NCI-H2196 (cell line): ENCODE results near the gene LRP11.
"Not testable (repeated sequence)": the region's sequence is repeated elsewhere in the genome, so short reads cannot be mapped to it uniquely, and the experiment has no call there.

Experiments used
- DNase-seq: peaks from one replicate; lab custom pipeline; 2025; ENCODE audit not compliant: unreplicated experiment; lab: John Stamatoyannopoulos, UW

The LRP11 gene

DNA sequence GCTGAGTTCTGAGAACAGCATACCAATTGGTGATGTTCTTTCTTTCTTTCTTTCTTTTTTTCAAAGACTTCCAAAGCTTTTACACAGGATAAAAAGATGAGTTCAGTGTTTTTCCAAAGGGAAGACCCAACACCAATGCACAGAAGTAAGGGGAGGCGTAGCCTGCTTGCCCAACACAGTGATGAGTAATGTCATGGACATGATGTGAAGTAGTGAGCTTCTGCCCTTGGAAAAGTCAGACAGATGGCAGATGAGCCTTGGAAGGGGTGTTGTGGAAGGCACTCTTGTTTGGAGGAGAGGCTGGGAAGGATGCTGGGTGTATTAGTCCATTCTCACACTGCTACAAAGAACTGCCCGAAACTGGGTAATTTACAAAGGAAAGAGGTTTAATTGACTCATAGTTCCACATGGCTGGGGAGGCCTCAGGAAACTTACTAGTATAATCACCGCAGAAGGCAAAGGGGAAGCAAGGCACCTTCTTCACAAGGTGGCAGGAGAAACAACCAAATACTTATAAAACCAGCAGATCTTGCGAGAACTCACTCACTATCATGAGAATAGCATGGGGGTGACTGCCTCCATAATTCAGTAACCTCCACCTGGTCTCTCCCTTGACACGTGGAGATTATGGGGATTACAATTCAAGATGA lies 12.6 kb downstream of the LRP11 start:
- DNase-seq, result no peak

DNA sequence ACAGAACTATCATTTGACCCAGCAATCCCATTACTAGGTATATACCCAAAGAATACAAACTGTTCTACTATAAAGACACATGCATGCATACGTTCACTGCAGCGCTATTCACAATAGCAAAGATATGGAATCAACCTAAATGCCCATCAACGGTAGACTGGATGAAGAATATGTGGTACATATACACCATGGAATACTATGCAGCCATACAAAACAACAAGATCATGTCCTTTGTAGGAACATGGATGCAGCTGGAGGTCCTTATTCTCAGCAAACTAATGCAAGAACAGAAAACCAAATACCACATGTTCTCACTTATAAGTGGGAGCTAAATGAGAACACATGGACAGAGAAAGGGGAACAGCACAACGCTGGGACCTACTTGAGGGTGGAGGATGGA lies 15.8 kb downstream of the LRP11 start:
- DNase-seq, result not testable (repeated sequence)

DNA sequence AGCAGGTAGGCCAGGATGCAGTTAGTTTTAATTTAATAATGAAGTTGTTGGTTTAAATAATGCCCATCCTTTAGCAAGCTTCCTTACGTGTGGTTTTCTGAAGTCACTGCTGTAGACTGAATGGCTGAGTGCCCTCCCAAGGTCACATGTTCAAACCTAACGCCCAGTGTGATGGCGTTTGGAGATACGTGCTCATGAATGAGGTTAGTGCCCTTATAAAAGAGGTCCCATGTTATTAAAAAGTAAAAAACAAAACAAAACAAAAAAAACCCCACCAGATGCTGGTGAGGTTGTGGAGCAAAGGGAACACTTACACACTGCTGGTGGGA lies 16.3 kb downstream of the LRP11 start:
- DNase-seq, result no peak

DNA sequence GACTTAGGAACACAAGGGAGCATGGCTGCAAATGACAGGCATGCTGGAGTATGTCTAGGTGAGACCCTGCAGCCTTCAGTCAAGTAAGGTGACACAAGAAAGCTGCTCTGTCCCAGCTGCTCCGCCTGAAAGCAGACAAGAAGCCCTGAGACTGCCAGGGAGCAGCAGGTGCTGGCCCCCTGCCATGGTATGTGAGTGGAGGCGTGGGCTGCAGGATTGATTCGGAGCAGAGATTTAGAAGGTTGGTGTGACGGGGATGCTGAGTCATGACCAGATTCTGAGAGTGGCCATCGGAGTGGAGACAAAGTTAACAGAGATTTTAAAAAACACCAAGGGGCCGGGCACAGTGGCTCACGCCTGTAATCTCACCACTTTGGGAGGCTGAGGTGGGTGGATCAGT lies 17.8 kb downstream of the LRP11 start:
- no peak for DNase-seq

DNA sequence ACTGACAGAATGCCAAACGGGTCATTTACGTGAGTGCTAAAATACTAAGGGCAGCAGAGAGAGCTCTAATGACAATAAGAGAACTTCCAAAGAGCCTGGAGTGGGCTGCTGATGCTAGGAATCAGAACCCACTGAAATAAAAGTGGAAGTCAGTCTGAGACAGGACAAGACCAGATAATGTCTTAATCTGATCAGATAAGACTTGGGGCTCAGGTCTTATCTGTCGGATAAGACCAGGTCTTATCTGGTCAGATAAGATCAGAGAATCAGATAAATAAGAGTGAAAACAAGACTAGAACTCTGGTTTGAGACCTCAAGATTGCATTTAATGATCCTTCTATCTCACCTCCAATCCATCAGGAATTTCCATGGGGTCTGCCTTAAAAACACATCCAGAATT lies 18.6 kb downstream of the LRP11 start:
- DNase-seq, result no peak

DNA sequence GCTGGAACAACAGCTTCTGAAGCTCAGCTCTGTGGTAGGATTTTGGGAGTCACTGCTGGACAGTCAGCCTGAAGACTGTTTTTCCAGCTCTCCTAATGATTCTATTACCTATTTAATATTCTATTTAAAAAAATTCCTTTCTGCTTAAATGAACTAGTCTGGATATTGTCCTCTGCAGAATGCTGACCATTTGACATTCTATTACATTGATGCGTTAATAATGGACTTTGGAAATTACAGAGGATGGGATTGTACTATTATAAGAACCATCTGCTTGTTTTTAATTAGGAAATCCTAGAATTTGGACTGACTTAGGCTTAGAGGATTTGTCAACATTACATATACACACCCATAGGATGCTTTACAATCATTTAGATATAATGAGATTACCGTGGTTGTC lies 19.7 kb downstream of the LRP11 start:
- no peak for DNase-seq

DNA sequence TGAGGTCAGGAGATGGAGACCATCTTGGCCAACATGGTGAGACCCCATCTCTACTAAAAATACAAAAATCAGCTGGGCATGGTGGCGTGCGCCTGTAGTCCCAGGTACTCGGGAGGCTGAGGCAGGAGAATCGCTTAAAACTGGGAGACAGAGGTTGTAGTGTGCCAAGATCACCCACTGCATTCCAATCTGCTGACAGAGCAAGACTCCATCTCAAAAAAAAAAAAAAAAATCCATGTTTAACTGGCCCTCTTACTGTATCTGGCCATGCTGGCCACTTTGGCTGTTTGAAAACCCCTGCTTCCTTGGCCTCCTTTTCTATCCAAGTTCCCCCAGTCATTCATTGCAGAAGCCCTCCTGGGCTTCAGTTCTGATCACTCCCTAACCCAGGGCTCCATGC lies 20.1 kb downstream of the LRP11 start:
- not testable (repeated sequence) for DNase-seq

DNA sequence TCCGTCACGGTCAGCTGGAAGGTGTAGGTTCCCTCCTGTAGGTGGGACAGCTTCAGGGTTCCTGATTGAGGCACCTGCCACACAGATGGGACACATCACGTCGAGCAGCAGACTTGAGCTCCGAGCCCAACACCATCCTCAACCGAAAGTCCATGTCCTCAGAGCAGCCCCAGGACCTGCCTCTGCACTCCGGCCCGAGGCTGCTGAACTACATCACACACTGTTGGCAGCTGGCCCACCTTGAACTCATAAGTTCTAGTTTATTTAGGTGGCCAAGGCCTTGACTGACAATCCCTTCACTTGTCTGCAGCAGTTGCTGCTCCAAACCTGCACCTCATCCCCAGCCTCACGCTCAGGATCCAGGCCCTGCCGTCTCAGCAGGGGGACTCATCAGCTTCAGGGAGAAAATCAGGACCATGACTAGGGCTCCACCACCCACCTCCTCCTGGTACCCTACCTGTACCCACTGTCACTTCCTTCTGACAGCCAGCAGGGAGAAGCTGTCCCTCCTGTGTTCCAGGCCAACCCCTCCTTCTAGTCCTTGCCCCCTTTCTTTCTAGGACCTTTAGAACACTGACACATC lies 21.0 kb downstream of the LRP11 start:
- DNase-seq, result no peak

DNA sequence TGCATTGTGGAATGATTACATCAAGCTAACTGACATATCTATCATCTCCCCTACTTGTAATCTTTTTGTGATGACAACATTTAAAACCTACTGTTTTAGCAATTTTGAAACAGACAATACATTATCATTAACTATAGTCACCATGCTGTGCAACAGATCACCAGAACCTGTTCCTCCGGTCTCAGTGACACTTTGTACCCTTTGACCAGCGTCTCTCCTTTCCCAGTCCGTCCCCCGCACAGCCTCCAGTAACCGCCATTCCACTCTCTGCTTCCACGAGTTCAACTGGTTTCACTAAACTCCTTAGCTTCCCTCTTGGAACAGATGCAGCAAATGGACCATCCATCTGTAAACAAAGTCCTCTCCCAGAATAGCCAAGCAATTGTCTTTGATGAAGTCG lies 21.8 kb downstream of the LRP11 start:
- no peak for DNase-seq

DNA sequence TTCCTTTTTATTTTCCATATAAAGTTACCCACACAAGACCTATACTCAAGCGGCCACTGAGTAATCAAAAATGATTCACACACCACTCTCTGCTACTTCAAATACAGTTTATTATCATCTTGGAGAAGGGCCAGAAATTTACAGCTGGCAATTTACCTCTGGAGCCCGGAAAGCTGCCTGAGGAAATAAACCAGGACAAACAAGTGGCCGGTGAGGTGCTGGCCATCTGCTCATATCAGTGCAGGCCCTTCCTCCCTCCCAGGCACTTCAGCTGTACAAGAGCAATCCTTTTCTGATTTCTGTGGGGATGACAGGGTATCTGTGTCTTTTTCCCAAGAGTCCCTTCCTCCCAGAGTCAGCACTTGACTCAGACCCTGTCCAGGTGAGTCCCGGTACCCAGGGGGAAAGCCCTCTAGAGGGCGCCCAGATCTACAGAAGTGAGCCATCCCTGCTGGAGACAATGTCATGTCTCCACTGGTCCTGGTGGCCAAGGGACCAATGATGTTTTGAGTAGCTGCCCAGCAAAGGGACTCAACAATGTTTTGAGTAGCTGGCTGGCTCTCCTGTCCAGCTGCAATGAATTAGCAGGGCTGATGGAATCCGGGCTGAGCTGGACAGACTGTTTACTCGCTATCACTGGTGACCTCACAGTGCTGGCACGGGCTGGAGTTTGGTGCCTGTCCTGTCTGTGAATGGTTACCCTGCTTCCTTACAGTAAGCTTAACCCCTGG lies 23.6 kb downstream of the LRP11 start:
- peak; percentile 92 for DNase-seq

DNA sequence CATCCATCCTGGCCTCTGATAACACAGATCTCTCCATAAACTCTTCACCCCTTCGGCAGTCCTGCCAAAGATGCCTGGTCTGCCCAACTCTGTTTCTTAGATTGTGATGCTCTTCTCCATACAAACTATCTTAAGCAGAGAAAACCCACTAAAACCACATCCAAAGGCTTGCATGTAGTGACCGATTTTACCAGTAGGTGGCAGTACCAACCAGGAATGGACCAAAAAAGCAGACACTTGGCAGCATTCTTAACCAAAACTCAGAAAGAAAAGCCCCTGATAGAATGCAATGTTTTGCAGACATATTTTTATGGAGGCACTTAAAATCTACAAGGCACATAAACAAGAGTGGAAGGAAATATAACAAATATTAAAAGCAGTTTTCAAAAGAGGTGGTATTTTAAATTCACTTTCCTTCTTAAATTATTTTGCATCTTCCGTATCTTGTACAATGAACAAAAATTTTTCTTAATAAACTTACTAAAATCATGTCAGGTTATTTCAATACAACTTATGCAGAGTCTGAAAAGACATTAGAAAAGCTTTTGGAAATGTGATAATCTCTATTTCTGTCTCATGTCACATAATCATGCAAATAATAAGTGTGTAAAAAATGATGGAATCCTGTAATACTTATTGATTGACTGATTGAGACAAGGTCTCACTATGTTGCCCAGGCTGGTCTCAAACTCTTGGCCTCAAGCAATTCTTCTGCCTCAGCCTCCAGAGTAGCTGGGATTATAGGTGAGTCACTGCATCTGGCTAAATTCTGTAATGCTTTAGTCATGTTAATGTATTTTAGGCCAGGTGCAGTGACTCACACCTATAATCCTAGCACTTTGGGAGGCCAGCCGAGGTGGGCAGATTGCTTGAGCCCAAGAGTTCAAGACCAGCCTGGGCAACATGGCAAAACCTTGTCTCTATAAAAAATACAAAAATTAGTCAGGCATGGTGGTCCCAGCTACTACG lies 29.4 kb downstream of the LRP11 start:
- peak; percentile 73 for DNase-seq

DNA sequence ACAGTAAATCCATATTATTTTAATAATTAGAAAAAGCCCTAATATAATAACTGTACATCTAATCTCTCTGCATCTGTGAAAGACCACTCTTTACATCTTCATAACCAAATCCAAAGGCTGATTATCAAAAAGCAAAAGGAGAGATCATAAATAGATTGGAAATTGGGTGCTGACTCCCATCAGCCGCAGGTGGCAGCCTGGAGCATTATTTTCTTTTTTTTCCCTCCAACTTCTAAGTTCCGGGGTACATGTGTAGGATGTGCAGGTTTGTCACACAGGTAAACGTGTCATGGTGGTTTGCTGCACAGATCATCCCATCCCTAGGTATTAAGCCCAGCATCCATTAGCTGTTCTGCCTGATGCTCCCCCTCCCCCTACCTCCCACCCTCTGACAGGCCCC lies 30.5 kb downstream of the LRP11 start:
- no peak for DNase-seq

DNA sequence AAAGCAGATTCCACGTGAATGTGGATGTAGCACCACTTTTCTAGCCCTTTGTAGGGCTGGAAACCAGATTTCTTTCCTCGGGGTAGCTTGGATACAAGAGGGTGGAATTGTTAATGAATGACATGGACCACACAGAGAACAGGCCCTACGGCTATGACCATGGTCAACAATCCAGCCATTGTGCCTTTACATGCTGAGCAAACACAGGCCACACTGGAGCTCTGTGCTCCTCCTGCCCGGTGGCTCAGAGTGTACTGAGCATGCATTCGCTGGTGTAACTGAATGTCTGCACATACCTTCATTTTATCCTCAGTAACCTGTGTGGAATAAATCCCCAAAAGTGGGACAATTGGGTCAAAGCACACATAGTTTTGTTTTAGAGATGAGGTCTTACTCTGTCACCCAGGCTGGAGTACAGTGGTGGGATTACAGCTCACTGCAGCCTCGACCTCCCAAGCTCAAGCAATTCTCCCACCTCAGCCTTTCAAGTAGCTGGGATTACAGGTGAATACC lies 32.8 kb downstream of the LRP11 start:
- no peak for DNase-seq

DNA sequence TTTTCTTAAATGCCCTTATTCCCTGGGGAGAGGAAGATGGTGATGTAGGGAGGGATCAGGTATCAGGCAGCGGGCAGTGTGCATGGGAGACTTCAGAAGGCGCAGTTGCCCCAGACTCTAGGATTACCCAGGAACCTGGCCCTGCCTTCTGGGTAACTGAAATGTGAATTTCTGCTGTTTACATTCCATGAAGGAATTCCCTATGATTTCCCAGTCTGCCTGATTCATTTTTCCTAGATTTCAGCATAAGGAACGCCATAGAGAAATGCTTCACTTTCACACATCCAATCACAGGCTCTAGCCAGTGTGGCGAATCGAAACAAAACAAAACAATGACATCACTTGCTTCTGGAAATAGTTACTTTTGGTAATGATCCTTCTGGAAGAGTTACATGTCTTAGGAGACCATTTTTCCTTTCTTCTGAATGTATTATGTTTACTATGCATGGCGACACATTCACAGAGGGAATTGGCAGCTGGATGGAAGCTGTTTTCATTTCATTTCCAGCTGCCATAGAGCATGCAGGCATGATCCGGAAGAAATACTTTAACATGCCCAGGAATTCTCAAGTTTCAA lies 33.3 kb downstream of the LRP11 start:
- no peak for DNase-seq

DNA sequence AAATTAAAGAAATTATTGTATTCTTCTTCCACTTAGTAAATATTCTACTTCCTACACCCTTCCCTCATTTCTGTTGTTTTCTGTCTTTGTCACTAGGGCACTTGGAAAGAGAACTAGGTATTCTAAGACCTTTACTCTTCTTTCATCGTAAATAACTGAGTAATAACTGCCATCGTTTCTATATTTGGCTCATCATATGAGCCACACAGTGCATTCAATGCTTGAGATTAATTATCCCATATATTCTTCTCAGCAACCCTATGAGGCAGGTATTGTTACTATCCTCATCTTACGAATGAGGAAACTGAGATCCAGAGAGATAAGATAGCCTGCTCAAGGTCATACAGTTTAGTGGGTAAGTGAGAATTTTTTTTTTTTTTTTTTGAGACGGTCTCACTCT lies 38.9 kb downstream of the LRP11 start:
- DNase-seq, result no peak

DNA sequence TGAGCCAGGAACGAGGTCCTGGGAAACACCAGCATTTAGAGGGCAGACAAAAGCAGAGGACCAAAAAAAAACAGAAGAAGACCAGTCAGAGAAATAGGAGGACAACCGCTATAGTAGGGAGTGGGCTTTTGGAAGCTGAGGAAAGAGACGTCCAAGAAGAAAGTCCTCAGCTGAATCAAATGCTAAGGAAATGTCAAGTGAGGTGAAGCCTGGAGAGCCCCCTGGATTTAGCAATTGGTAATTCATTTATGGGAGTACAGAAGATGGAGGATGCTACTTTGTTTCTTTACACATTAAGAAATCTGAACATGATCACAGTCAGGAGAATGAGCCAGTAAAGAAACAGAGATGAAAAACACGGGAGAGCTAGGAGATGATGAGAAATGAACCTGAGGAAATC lies 41.1 kb downstream of the LRP11 start:
- no peak for DNase-seq

DNA sequence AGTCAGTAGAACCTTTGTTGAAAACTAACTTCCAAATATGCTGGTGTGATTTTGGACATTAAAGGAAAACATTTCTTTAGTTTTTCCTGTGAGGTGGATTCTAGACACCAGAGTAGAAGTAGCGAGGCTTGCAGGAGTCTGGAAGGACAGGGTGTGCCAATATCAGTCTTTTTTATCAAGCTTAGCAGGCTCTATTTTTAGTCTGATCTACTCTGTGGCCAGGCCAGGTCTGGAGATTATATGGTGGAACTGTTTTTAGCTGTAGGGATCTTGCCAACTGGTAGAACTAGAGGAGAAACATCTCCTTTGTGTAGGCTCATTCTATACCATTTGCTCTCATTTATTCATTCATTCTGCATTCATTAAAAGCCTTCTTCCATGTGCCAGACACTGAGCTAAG lies 42.7 kb downstream of the LRP11 start:
- no peak for DNase-seq

DNA sequence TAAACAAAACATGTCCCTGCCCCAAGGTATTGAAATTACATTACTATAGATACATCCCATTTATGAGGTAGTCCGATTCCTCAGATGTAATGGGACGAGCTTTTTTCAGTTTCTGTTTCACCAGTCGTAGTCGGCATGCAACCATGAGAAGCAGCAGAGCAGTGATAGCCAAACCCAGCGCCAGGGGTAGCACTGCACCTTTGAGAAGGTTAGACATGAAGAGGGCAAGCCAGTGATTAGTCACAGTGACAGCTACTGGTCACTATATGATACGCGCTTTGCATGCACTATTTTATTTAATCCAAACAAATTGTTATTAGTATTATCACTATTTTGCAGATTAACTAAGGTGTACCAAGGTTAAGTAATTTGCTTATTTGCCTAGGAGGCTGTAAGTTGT lies 43.7 kb downstream of the LRP11 start:
- DNase-seq, result no peak

DNA sequence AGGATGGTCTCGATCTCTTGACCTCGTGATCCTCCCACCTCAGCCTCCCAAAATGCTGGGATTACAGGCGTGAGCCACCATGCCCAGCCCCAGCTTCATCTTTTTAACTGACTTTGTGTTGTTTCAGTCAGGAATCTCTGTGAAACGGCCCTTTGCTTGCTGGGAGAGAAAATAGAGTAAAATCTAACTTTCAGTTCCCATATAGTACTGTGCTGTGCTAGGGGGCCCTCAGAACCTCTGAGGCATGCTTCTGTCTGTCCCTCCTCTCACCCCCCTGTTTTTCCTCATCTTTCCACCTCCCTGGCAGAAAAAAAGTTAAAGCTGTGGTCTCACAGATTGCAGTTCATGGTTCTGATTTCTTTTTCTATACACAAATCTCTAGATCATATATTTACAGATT lies 48.4 kb downstream of the LRP11 start:
- no peak for DNase-seq

DNA sequence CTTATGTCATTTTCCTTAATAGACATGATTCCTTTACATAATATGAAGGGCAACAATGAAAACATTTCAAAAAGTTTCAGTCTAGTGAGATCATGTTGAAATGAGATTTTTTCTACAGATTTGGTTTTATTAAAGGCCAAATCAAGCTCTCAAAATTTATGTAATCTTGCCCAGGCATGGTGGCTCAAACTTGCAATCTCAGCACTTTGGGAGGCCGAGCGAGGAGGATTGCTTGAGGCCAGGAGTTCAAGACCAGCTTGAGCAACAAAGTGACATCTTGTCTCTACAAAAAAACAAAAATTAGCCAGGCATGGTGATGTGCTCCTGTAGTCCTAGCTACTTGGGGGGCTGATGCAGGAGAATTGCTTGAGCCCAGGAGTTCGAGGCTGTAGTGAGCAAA lies 50.8 kb downstream of the LRP11 start:
- no peak for DNase-seq

DNA sequence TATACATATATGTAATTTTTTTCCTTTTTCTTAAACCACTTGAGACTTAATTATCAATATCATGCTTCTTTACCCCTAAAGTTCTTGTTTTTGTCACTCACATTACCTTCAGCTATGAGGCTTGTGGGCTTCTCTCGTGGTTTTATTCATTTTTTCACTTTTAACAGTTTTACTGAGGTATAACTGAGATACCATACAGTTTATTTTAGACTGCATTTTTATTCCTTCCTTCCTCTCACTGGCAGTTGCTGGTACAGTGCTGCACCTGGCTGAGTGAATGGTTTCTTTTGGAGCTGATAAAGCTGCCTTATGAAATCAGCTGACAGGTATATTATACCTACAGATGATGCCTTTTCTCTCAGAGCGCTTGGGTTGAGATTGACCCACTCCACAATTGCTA lies 54.4 kb downstream of the LRP11 start:
- DNase-seq, result no peak
